GM12878 (cell line): ENCODE data around the gene TNRC6B. TPM values are rescaled to one million over a fixed set of nuclear protein-coding genes. Genes with fewer than 3 reads are reported as not detected.
A peak's percentile ranks its signal among the peaks of the same experiment; 100 is the strongest.

Experiments used
- E2F8 ChIP-seq: fragments of 450-650 bp; IDR thresholded peaks from 2 replicates; pipeline ENCODE4 v1.6.1; 2018; ENCODE audit warnings: mild to moderate bottlenecking, low read depth, moderate library complexity; ENCODE audit not compliant: partially characterized antibody
- FOXM1 ChIP-seq: IDR thresholded peaks from 2 replicates; pipeline ENCODE4 v1.6.1; 2012; ENCODE audit warnings: low read depth, mild to moderate bottlenecking, inconsistent platforms, low read length, moderate library complexity
- KAT2A ChIP-seq: conservative IDR thresholded peaks from 2 replicates; pipeline ENCODE4 v1.6.1; 2011; ENCODE audit warnings: low read depth, low read length; ENCODE audit not compliant: control insufficient read depth
- MEF2B ChIP-seq: fragments of 450-650 bp; IDR thresholded peaks from 2 replicates; pipeline ENCODE4 v1.6.1; 2018; ENCODE audit warnings: mild to moderate bottlenecking, moderate library complexity; ENCODE audit not compliant: partially characterized antibody, poor library complexity, severe bottlenecking
- MTA2 ChIP-seq: fragments of 450-650 bp; IDR thresholded peaks from 2 replicates; pipeline ENCODE4 v1.6.1; 2016; ENCODE audit warnings: low read depth, mild to moderate bottlenecking, moderate library complexity
- PBX3 ChIP-seq: IDR thresholded peaks from 2 replicates; pipeline ENCODE4 v1.6.1; 2011; ENCODE audit warnings: mild to moderate bottlenecking, low read depth, low read length, moderate library complexity; ENCODE audit not compliant: insufficient replicate concordance
- SP1 ChIP-seq: IDR thresholded peaks from one replicate; pipeline ENCODE4 v1.6.1; 2011; ENCODE audit warnings: low read depth, low read length
- TARDBP ChIP-seq: IDR thresholded peaks from 2 replicates; pipeline ENCODE4 v1.6.1; 2016; ENCODE audit warnings: borderline replicate concordance
- polyA plus RNA-seq, 11 experiments: library from polyadenylated mRNA; depleted of rRNA in 4 of 11; unstranded in 6 of 11; stranded (reverse) in 5 of 11; fragments of >200 nt; fragmentation: Nextera tagmentation in 4 of 11; fragmentation: Illumina TruSeq in 1 of 11; extraction: Ambion mirVana in 4 of 11; extraction: Trizol in 1 of 11; gene quantifications; 1 replicate in 1 of 11; 2 replicates in 10 of 11; pipeline versions ENCODE4 v1.2.1 to v1.2.3, GENCODE V29; 2011 to 2016; ENCODE audit warnings: inconsistent platforms in 2 of 11, missing spikeins in 2 of 11, low read depth in 1 of 11
- total RNA-seq, 4 experiments: library from RNA; depleted of rRNA in 3 of 4; stranded (reverse); fragments of >200 nt in 3 of 4; fragmentation: Illumina TruSeq in 1 of 4; extraction: Trizol in 1 of 4; gene quantifications; 2 replicates each; pipeline versions ENCODE4 v1.2.1 to v1.2.3, GENCODE V29; 2013 to 2021

Gene TNRC6B
- total and polyA plus RNA-seq, 10 of the 15 experiments (the other 5 are each of a cell fraction or from before 2014, with no cell fraction given) = 3.6 to 32.8 (median 16.4) TPM

- TF ChIP-seq E2F8 = no peak
- TF ChIP-seq TARDBP = no peak
- no peak for TF ChIP-seq KAT2A
- no peak for TF ChIP-seq FOXM1
- no peak for TF ChIP-seq SP1
- no peak for TF ChIP-seq PBX3
- TF ChIP-seq MEF2B = peak; percentile 64
- TF ChIP-seq MTA2 = no peak
These were observed 24.7 kb downstream of the TNRC6B start (continued) for GRCh38 chr22:40202225-40202944.
